ENCODE results near the gene NAA25.

GRCh38 chr12:112000820-112001219, 107.8 kb downstream of the NAA25 start:
- TF ChIP-seq, protein P1, sequence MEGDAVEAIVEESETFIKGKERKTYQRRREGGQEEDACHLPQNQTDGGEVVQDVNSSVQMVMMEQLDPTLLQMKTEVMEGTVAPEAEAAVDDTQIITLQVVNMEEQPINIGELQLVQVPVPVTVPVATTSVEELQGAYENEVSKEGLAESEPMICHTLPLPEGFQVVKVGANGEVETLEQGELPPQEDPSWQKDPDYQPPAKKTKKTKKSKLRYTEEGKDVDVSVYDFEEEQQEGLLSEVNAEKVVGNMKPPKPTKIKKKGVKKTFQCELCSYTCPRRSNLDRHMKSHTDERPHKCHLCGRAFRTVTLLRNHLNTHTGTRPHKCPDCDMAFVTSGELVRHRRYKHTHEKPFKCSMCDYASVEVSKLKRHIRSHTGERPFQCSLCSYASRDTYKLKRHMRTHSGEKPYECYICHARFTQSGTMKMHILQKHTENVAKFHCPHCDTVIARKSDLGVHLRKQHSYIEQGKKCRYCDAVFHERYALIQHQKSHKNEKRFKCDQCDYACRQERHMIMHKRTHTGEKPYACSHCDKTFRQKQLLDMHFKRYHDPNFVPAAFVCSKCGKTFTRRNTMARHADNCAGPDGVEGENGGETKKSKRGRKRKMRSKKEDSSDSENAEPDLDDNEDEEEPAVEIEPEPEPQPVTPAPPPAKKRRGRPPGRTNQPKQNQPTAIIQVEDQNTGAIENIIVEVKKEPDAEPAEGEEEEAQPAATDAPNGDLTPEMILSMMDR (IDR thresholded peaks at IDR 0.05) = no peak
- TF ChIP-seq POLR2A (IDR thresholded peaks at IDR 0.05) = no peak

Measured in ovary (tissue), 3 donors.